ENCODE data around the gene CDK19. TPM values are rescaled to one million over a fixed set of nuclear protein-coding genes. Genes with fewer than 3 reads are reported as not detected.

The CDK19 gene
- total and polyA plus RNA-seq, 2 of the 13 experiments (the other 11 are each of a cell fraction or from before 2014, with no cell fraction given) = 13.4 to 27.0 TPM

- TF ChIP-seq SOX5 (CRISPR knock-in tag; IDR thresholded peaks at IDR 0.05; ENCODE audit: borderline replicate concordance) (peak; percentile 82), RXRB (CRISPR knock-in tag; IDR thresholded peaks at IDR 0.05; ENCODE audit: borderline replicate concordance) (peak; percentile 99), CBFB (CRISPR knock-in tag; IDR thresholded peaks at IDR 0.05) (no peak), SP5 (CRISPR knock-in tag; IDR thresholded peaks at IDR 0.05; ENCODE audit: borderline replicate concordance, low read depth) (peak; percentile 55; the same call in 1 of the 2 replicates), KLF15 (CRISPR knock-in tag; IDR thresholded peaks at IDR 0.05; ENCODE audit: borderline replicate concordance) (no peak), CTCF (CRISPR knock-in tag; IDR thresholded peaks at IDR 0.05) (no peak), EHMT2 (IDR thresholded peaks at IDR 0.05; ENCODE audit: borderline replicate concordance, low read depth, low read length) (no peak), ZBTB43 (CRISPR knock-in tag; conservative IDR thresholded peaks at IDR 0.05) (no peak), ZNF768 (CRISPR knock-in tag; IDR thresholded peaks at IDR 0.05) (no peak), CHD2 (IDR thresholded peaks at IDR 0.05; ENCODE audit: low read depth, low read length) (no peak), ZNF20 (CRISPR knock-in tag; IDR thresholded peaks at IDR 0.05) (no peak), ZNF205 (CRISPR knock-in tag; IDR thresholded peaks at IDR 0.05) (no peak), MLXIP (CRISPR knock-in tag; IDR thresholded peaks at IDR 0.05; ENCODE audit: borderline replicate concordance) (no peak), HOXA3 (CRISPR knock-in tag; IDR thresholded peaks at IDR 0.05) (peak; percentile 89), NFATC3 (CRISPR knock-in tag; IDR thresholded peaks at IDR 0.05) (no peak), ZSCAN12 (CRISPR knock-in tag; IDR thresholded peaks at IDR 0.05) (no peak), CHCHD3 (CRISPR knock-in tag; IDR thresholded peaks at IDR 0.05) (no peak), KDM3A (CRISPR knock-in tag; IDR thresholded peaks at IDR 0.05; ENCODE audit: low read depth) (0 out of 2 replicates have a peak, but pooled peaks have one; percentile 55), ZHX1 (CRISPR knock-in tag; IDR thresholded peaks at IDR 0.05; ENCODE audit: low read depth) (peak; percentile 47; the same call in 1 of the 2 replicates), TOPORS (CRISPR knock-in tag; IDR thresholded peaks at IDR 0.05) (0 out of 2 replicates have a peak, but pooled peaks have one; percentile 38), PPARG (CRISPR knock-in tag; conservative IDR thresholded peaks at IDR 0.05) (peak; percentile 99)
Observed at GRCh38 chr6:110566346-110567125, 248.7 kb downstream of the CDK19 start (continued).

Measured in HepG2 (cell line).